Measurements from ENCODE around the gene PARD6G. TPM values are rescaled to one million over a fixed set of nuclear protein-coding genes. Genes with fewer than 3 reads are reported as not detected.

The PARD6G gene
- total and polyA plus RNA-seq, 2 of the 13 experiments (the other 11 are each of a cell fraction or from before 2014, with no cell fraction given): 3.6 to 7.4 TPM

- no peak for TF ChIP-seq ZNF773 (CRISPR knock-in tag; IDR thresholded peaks at IDR 0.05; ENCODE audit: borderline replicate concordance)
- TF ChIP-seq TCF7L2 (IDR thresholded peaks at IDR 0.05; ENCODE audit: low read depth, low read length): no peak
- 0 out of 2 replicates have a peak, but pooled peaks have one; percentile 10 for TF ChIP-seq RBFOX2 (IDR thresholded peaks at IDR 0.05; ENCODE audit: low read depth, low read length)
- TF ChIP-seq EED (CRISPR knock-in tag; IDR thresholded peaks at IDR 0.05): 0 out of 2 replicates have a peak, but pooled peaks have one; percentile 21
- no peak for TF ChIP-seq ZMYM3 (CRISPR knock-in tag; IDR thresholded peaks at IDR 0.05)
- TF ChIP-seq HNF1B (CRISPR knock-in tag; IDR thresholded peaks at IDR 0.05): no peak
- TF ChIP-seq ATF7-NPFF (CRISPR knock-in tag; IDR thresholded peaks at IDR 0.05; ENCODE audit: low read depth): no peak
- no peak for TF ChIP-seq ZNF460 (CRISPR knock-in tag; IDR thresholded peaks at IDR 0.05; ENCODE audit: borderline replicate concordance)
- TF ChIP-seq HDAC2 (CRISPR knock-in tag; IDR thresholded peaks at IDR 0.05): peak; percentile 21; the same call in 1 of the 2 replicates
- TF ChIP-seq, protein P1, sequence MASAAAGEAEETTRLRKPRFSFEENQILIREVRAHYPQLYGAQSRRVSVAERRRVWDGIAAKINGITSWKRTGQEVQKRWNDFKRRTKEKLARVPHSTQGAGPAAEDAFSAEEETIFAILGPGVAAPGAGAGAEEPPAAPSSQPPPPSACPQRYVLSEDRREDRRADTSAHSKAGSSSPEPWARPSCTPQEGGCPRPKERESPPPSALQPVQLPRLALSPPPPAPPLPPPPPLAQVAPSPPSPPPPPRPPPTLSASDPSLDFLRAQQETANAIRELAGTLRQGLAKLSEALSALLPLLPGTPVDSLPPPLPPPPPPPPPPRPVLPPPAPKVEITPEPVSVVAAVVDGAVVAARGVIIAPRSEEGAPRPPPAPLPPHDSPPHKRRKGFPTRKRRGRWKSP (CRISPR knock-in tag; IDR thresholded peaks at IDR 0.05): no peak
- TF ChIP-seq NFAT5 (CRISPR knock-in tag; IDR thresholded peaks at IDR 0.05): no peak
- peak; percentile 71 for TF ChIP-seq KDM2A (CRISPR knock-in tag; IDR thresholded peaks at IDR 0.05; ENCODE audit: borderline replicate concordance, low read depth)
- no peak for TF ChIP-seq ZNF629 (CRISPR knock-in tag; conservative IDR thresholded peaks at IDR 0.05)
- TF ChIP-seq, protein P2, sequence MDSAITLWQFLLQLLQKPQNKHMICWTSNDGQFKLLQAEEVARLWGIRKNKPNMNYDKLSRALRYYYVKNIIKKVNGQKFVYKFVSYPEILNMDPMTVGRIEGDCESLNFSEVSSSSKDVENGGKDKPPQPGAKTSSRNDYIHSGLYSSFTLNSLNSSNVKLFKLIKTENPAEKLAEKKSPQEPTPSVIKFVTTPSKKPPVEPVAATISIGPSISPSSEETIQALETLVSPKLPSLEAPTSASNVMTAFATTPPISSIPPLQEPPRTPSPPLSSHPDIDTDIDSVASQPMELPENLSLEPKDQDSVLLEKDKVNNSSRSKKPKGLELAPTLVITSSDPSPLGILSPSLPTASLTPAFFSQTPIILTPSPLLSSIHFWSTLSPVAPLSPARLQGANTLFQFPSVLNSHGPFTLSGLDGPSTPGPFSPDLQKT (CRISPR knock-in tag; IDR thresholded peaks at IDR 0.05; ENCODE audit: borderline replicate concordance): no peak
- TF ChIP-seq YY1 (IDR thresholded peaks at IDR 0.05; ENCODE audit: insufficient read depth, insufficient replicate concordance, low read depth, low read length): no peak
- no peak for TF ChIP-seq RXRA (CRISPR knock-in tag; IDR thresholded peaks at IDR 0.05)
- peak; percentile 30 for TF ChIP-seq AGO1 (IDR thresholded peaks at IDR 0.05; ENCODE audit: low read depth, low read length, poor library complexity, severe bottlenecking)
Observed at GRCh38 chr18:80147418-80148325, 99.6 kb downstream of the PARD6G start (continued).

Measured in HepG2 (cell line).